Stimulated activated effector memory CD8-positive, alpha-beta T cell treated with anti-CD3 and anti-CD28 coated beads, Interleukin-12 subunit alpha, Interleukin-12 subunit beta, amount 100 ng/mL, for 72 hours (primary cell): ENCODE measurements around the gene GHR.
"Not testable (repeated sequence)": the region's sequence is repeated elsewhere in the genome, so short reads cannot be mapped to it uniquely, and the experiment has no call there.

Source experiments
- ATAC-seq: fragments of 150-1000 bp; cut with Tn5 transposase; 2 replicates; pipeline ENCODE4 v1.10.0; 2021
- DNase-seq, 2 donors: peaks; one replicate each; pipeline ENCODE4 v3.0.0; 2021 to 2022; ENCODE audit warnings: low spot score in 2 of 2
- H3K27ac Mint-ChIP-seq: one replicate; pipeline ENCODE4 v1.8.0; 2022; ENCODE audit warnings: mild to moderate bottlenecking, mixed read lengths
- H3K36me3 Mint-ChIP-seq: one replicate; pipeline ENCODE4 v1.8.0; 2022; ENCODE audit warnings: mild to moderate bottlenecking, mixed read lengths
- H3K4me1 Mint-ChIP-seq: one replicate; pipeline ENCODE4 v1.8.0; 2022; ENCODE audit warnings: mixed read lengths
- H3K4me3 Mint-ChIP-seq: one replicate; pipeline ENCODE4 v1.8.0; 2022; ENCODE audit warnings: mild to moderate bottlenecking, mixed read lengths
- H3K9me3 Mint-ChIP-seq: one replicate; pipeline ENCODE4 v1.8.0; 2022; ENCODE audit warnings: mixed read lengths

The GHR gene

GRCh38 chr5:42564689-42565356 lies 141.6 kb downstream of the GHR start:
- Mint-ChIP-seq H3K4me1 (no peaks in the 10 kb centered on the region), H3K9me3 (no peaks in the 10 kb centered on the region), H3K4me3 (no peak overlapping the region), H3K27ac (no peak overlapping the region), H3K36me3 (no peaks in the 10 kb centered on the region)
- ATAC-seq (no peak), DNase-seq (no peak)

GRCh38 chr5:42566652-42567295 lies 143.5 kb downstream of the GHR start:
- Mint-ChIP-seq H3K27ac (no peak overlapping the region), H3K4me3 (no peak overlapping the region), H3K4me1 (no peaks in the 10 kb centered on the region), H3K36me3 (no peaks in the 10 kb centered on the region), H3K9me3 (no peaks in the 10 kb centered on the region)
- ATAC-seq (no peak), DNase-seq (no peak)

- Mint-ChIP-seq H3K27ac (no peak overlapping the region), H3K4me3 (no peak overlapping the region), H3K4me1 (no peaks in the 10 kb centered on the region), H3K36me3 (no peaks in the 10 kb centered on the region), H3K9me3 (no peaks in the 10 kb centered on the region)
- DNase-seq = no peak
- ATAC-seq = no peak
Measured at GRCh38 chr5:42569325-42569724, 146.1 kb downstream of the GHR start.

- no peak overlapping the region for H3K27ac Mint-ChIP-seq
- H3K4me1 Mint-ChIP-seq = no peaks in the 10 kb centered on the region
- DNase-seq (no peak), ATAC-seq (no peak)
- no peaks in the 10 kb centered on the region for H3K9me3 Mint-ChIP-seq
- H3K4me3 Mint-ChIP-seq = no peak overlapping the region
- H3K36me3 Mint-ChIP-seq = no peaks in the 10 kb centered on the region
Measured at GRCh38 chr5:42569953-42570548, 146.8 kb downstream of the GHR start.

- H3K9me3 Mint-ChIP-seq = no peaks in the 10 kb centered on the region
- H3K36me3 Mint-ChIP-seq = no peaks in the 10 kb centered on the region
- no peak overlapping the region for H3K27ac Mint-ChIP-seq
- H3K4me1 Mint-ChIP-seq = no peaks in the 10 kb centered on the region
- peak; percentile 11 for ATAC-seq
- DNase-seq = no peak
- H3K4me3 Mint-ChIP-seq = no peak overlapping the region
Measured at GRCh38 chr5:42570966-42571960, 148.0 kb downstream of the GHR start.

- DNase-seq (no peak), ATAC-seq (no peak)
- H3K4me1 Mint-ChIP-seq = no peaks in the 10 kb centered on the region
- no peak overlapping the region for H3K4me3 Mint-ChIP-seq
- H3K27ac Mint-ChIP-seq = no peak overlapping the region
- no peaks in the 10 kb centered on the region for H3K36me3 Mint-ChIP-seq
- H3K9me3 Mint-ChIP-seq = no peaks in the 10 kb centered on the region
Measured at GRCh38 chr5:42572313-42572712, 149.1 kb downstream of the GHR start.

GRCh38 chr5:42573386-42573785 lies 150.1 kb downstream of the GHR start:
- ATAC-seq (no peak), DNase-seq (no peak)
- Mint-ChIP-seq H3K4me1 (no peaks in the 10 kb centered on the region), H3K4me3 (no peak overlapping the region), H3K9me3 (no peaks in the 10 kb centered on the region), H3K27ac (no peak overlapping the region), H3K36me3 (no peaks in the 10 kb centered on the region)

- H3K4me3 Mint-ChIP-seq = not testable (repeated sequence)
Measured at GRCh38 chr5:42575914-42576313, 152.7 kb downstream of the GHR start.

GRCh38 chr5:42578901-42579300 lies 155.7 kb downstream of the GHR start:
- not testable (repeated sequence) for H3K36me3 Mint-ChIP-seq, H3K4me3 Mint-ChIP-seq, H3K4me1 Mint-ChIP-seq, ATAC-seq, H3K27ac Mint-ChIP-seq, DNase-seq, H3K9me3 Mint-ChIP-seq

More at GRCh38 chr5:42575914-42576313, 152.7 kb downstream of the GHR start:
- not testable (repeated sequence) for H3K4me1 Mint-ChIP-seq, DNase-seq, H3K27ac Mint-ChIP-seq, H3K9me3 Mint-ChIP-seq, H3K36me3 Mint-ChIP-seq, ATAC-seq

- Mint-ChIP-seq H3K36me3 (no peaks in the 10 kb centered on the region), H3K9me3 (no peaks in the 10 kb centered on the region), H3K4me3 (no peak overlapping the region), H3K27ac (no peak overlapping the region), H3K4me1 (no peaks in the 10 kb centered on the region)
- ATAC-seq (no peak), DNase-seq (no peak)
Measured at GRCh38 chr5:42579320-42579719, 156.1 kb downstream of the GHR start.

GRCh38 chr5:42581845-42582244 lies 158.6 kb downstream of the GHR start:
- H3K9me3 Mint-ChIP-seq = no peaks in the 10 kb centered on the region
- H3K27ac Mint-ChIP-seq = no peak overlapping the region
- ATAC-seq = peak; percentile 56
- H3K4me1 Mint-ChIP-seq = no peaks in the 10 kb centered on the region
- no peaks in the 10 kb centered on the region for H3K36me3 Mint-ChIP-seq
- DNase-seq = no peak
- no peak overlapping the region for H3K4me3 Mint-ChIP-seq

GRCh38 chr5:42582723-42583122 lies 159.5 kb downstream of the GHR start:
- no peak overlapping the region for H3K4me3 Mint-ChIP-seq
- no peak overlapping the region for H3K27ac Mint-ChIP-seq
- H3K36me3 Mint-ChIP-seq = no peaks in the 10 kb centered on the region
- DNase-seq (no peak), ATAC-seq (peak; percentile 42)
- no peaks in the 10 kb centered on the region for H3K4me1 Mint-ChIP-seq
- H3K9me3 Mint-ChIP-seq = no peaks in the 10 kb centered on the region

- Mint-ChIP-seq H3K27ac (no peak overlapping the region), H3K4me1 (no peaks in the 10 kb centered on the region), H3K36me3 (no peaks in the 10 kb centered on the region), H3K4me3 (no peak overlapping the region), H3K9me3 (no peaks in the 10 kb centered on the region)
- peak in 1 of 2 donors; percentile 21 for DNase-seq
- no peak for ATAC-seq
Measured at GRCh38 chr5:42583322-42583721, 160.1 kb downstream of the GHR start.

- H3K9me3 Mint-ChIP-seq = no peaks in the 10 kb centered on the region
- ATAC-seq = no peak
- H3K36me3 Mint-ChIP-seq = no peaks in the 10 kb centered on the region
Measured at GRCh38 chr5:42586625-42587024, 163.4 kb downstream of the GHR start.

GRCh38 chr5:42587096-42587723 lies 164.0 kb downstream of the GHR start:
- Mint-ChIP-seq H3K27ac (no peak overlapping the region), H3K9me3 (no peaks in the 10 kb centered on the region), H3K4me3 (no peak overlapping the region), H3K36me3 (no peaks in the 10 kb centered on the region), H3K4me1 (no peaks in the 10 kb centered on the region)
- ATAC-seq = no peak
- DNase-seq = no peak

More at GRCh38 chr5:42586625-42587024, 163.4 kb downstream of the GHR start:
- no peak overlapping the region for H3K27ac Mint-ChIP-seq
- H3K4me1 Mint-ChIP-seq = no peaks in the 10 kb centered on the region
- DNase-seq = no peak
- H3K4me3 Mint-ChIP-seq = no peak overlapping the region
